NB4 (cell line): ENCODE measurements around the gene DDX49.

Experiments used
- CTCF ChIP-seq: IDR thresholded peaks from one replicate; pipeline ENCODE4 v1.5.1; 2012; ENCODE audit warnings: low read depth, low read length
- POLR2A ChIP-seq: IDR thresholded peaks from 2 replicates; pipeline ENCODE4 v1.6.1; 2011; ENCODE audit warnings: mild to moderate bottlenecking; ENCODE audit not compliant: insufficient read length; ENCODE audit errors: extremely low read depth

- TF ChIP-seq CTCF = no peak
- peak; percentile 54 for TF ChIP-seq POLR2A
Observed at GRCh38 chr19:18966307-18966706, 46.8 kb downstream of the DDX49 start.
